IMR-90 (cell line): Measurements from ENCODE around the gene SCYL3. TPM values are rescaled to one million over a fixed set of nuclear protein-coding genes. Genes with fewer than 3 reads are reported as not detected.

Source experiments
- ATAC-seq: fragments of 200-7000 bp; cut with Tn5 transposase; 2 replicates; pipeline ENCODE4 v1.9.1; 2020; ENCODE audit warnings: low read depth, mild to moderate bottlenecking, moderate library complexity
- BruUV-seq: library from RNA; stranded (reverse); fragments of 400-500 nt; replicated peaks from 2 replicates; lab custom pipeline; 2021; lab: Mats Ljungman, UMichigan
- CTCF ChIA-PET: fragments of 300-600 bp; formaldehyde crosslinking; extraction: SDS; loops from one replicate; lab custom pipeline; 2021; ENCODE audit warnings: antibody characterized with exemption; lab: Yijun Ruan, JAX
- POLR2A ChIA-PET: fragments of 300-600 bp; sonication (Branson Sonifier 250); formaldehyde crosslinking; loops from one replicate; lab custom pipeline; 2022; ENCODE audit warnings: antibody characterized with exemption; ENCODE audit not compliant: unreplicated experiment; lab: Charles Lee
- DNase-seq: peaks from one replicate; pipeline ENCODE4 v3.0.0; 2013
- H2AFZ ChIP-seq: replicated peaks from 2 replicates; pipeline ENCODE3; 2013; ENCODE audit warnings: low read length, mild to moderate bottlenecking; ENCODE audit not compliant: poor library complexity
- H2AK5ac ChIP-seq: 2 replicates; pipeline ENCODE4 v1.6.1; 2013; ENCODE audit warnings: low read depth, low read length, inconsistent platforms
- H2AK9ac ChIP-seq: replicated peaks from 2 replicates; pipeline ENCODE3; 2013; ENCODE audit warnings: mild to moderate bottlenecking, low read depth, low read length, moderate library complexity; ENCODE audit not compliant: poor library complexity
- H2BK120ac ChIP-seq: 2 replicates; pipeline ENCODE4 v1.6.1; 2013; ENCODE audit warnings: low read depth, low read length, inconsistent platforms
- H2BK15ac ChIP-seq: 3 replicates; pipeline ENCODE4 v1.6.1; 2013; ENCODE audit warnings: low read depth, low read length, inconsistent platforms
- H2BK20ac ChIP-seq: 2 replicates; pipeline ENCODE4 v1.6.1; 2013; ENCODE audit warnings: low read depth, mild to moderate bottlenecking, inconsistent platforms, low read length, moderate library complexity
- H2BK5ac ChIP-seq: 2 replicates; pipeline ENCODE4 v1.6.1; 2013; ENCODE audit warnings: mild to moderate bottlenecking, low read depth, low read length, inconsistent platforms; ENCODE audit not compliant: poor library complexity, severe bottlenecking
- H3K14ac ChIP-seq: replicated peaks from 2 replicates; pipeline ENCODE4 v1.6.1; 2013; ENCODE audit warnings: low read depth, low read length, inconsistent platforms
- H3K18ac ChIP-seq: 2 replicates; pipeline ENCODE4 v1.6.1; 2013; ENCODE audit warnings: low read depth, low read length, control low read depth
- H3K23ac ChIP-seq: 2 replicates; pipeline ENCODE4 v1.6.1; 2013; ENCODE audit warnings: low read depth, low read length, inconsistent platforms
- H3K27ac ChIP-seq: 2 replicates; pipeline ENCODE4 v1.5.1; 2013; ENCODE audit warnings: mild to moderate bottlenecking, control low read depth, low read length; ENCODE audit not compliant: insufficient read depth
- H3K27me3 ChIP-seq: 2 replicates; pipeline ENCODE4 v1.6.1; 2013; ENCODE audit warnings: low read length; ENCODE audit not compliant: control insufficient read depth, insufficient read depth
- H3K36me3 ChIP-seq: 2 replicates; pipeline ENCODE4 v1.6.1; 2013; ENCODE audit warnings: low read length, mixed read lengths; ENCODE audit not compliant: control insufficient read depth, insufficient read depth
- H3K4ac ChIP-seq: 2 replicates; pipeline ENCODE4 v1.6.1; 2013; ENCODE audit warnings: low read depth, low read length, inconsistent platforms
- H3K4me1 ChIP-seq: 2 replicates; pipeline ENCODE4 v1.6.1; 2013; ENCODE audit warnings: low read length, mixed read lengths; ENCODE audit not compliant: control insufficient read depth, insufficient read depth
- H3K4me2 ChIP-seq: 2 replicates; pipeline ENCODE4 v1.6.1; 2013; ENCODE audit warnings: low read depth, mild to moderate bottlenecking, control low read depth, low read length, moderate library complexity
- H3K4me3 ChIP-seq: 2 replicates; pipeline ENCODE4 v1.5.1; 2013; ENCODE audit warnings: low read depth, mild to moderate bottlenecking, control low read depth, low read length, moderate library complexity; ENCODE audit not compliant: insufficient read depth
- H3K56ac ChIP-seq: 2 replicates; pipeline ENCODE4 v1.6.1; 2013; ENCODE audit warnings: low read length, inconsistent platforms; ENCODE audit not compliant: insufficient read depth; ENCODE audit errors: extremely low read depth
- H3K79me1 ChIP-seq, 2 experiments: 2 replicates each; pipeline ENCODE4 v1.6.1; 2013; ENCODE audit warnings: low read length in 2 of 2, inconsistent platforms in 1 of 2, low read depth in 1 of 2
- H3K9ac ChIP-seq: 2 replicates; pipeline ENCODE4 v1.6.1; 2013; ENCODE audit warnings: low read depth, low read length, control low read depth
- H3K9me1 ChIP-seq: 2 replicates; pipeline ENCODE4 v1.6.1; 2013; ENCODE audit warnings: low read length, inconsistent platforms; ENCODE audit not compliant: insufficient read depth
- H3K9me3 ChIP-seq: 2 replicates; pipeline ENCODE4 v1.6.1; 2013; ENCODE audit warnings: low read length; ENCODE audit not compliant: control insufficient read depth, insufficient read depth
- H4K20me1 ChIP-seq: 2 replicates; pipeline ENCODE4 v1.6.1; 2013; ENCODE audit warnings: low read length, inconsistent platforms; ENCODE audit not compliant: insufficient read depth
- H4K5ac ChIP-seq: 2 replicates; pipeline ENCODE4 v1.6.1; 2013; ENCODE audit warnings: mild to moderate bottlenecking, low read depth, low read length, control low read depth
- H4K8ac ChIP-seq, 2 experiments: 2 replicates each; pipeline ENCODE4 v1.6.1; 2013; ENCODE audit warnings: low read depth in 2 of 2, low read length in 2 of 2, control low read depth in 1 of 2, inconsistent platforms in 1 of 2
- H4K91ac ChIP-seq: 2 replicates; pipeline ENCODE4 v1.6.1; 2013; ENCODE audit warnings: low read depth, low read length, inconsistent platforms; ENCODE audit not compliant: insufficient read depth
- BHLHE40 ChIP-seq: fragments of 150-350 bp; IDR thresholded peaks from 2 replicates; pipeline ENCODE4 v1.6.1; 2016; ENCODE audit warnings: mild to moderate bottlenecking, low read depth, low read length
- CEBPB ChIP-seq: IDR thresholded peaks from 2 replicates; pipeline ENCODE4 v1.6.1; 2012; ENCODE audit warnings: low read depth, low read length, improper control_type of control experiment
- CHD1 ChIP-seq: IDR thresholded peaks from 2 replicates; pipeline ENCODE4 v1.6.1; 2012; ENCODE audit warnings: low read depth, low read length, improper control_type of control experiment
- CTCF ChIP-seq: conservative IDR thresholded peaks from 2 replicates; pipeline ENCODE4 v1.5.1; 2012; ENCODE audit warnings: mild to moderate bottlenecking, low read depth, low read length, improper control_type of control experiment
- ELK1 ChIP-seq: fragments of 150-350 bp; IDR thresholded peaks from 2 replicates; pipeline ENCODE4 v1.6.1; 2016; ENCODE audit warnings: low read depth, mild to moderate bottlenecking, low read length, moderate library complexity, borderline replicate concordance
- FOS ChIP-seq: fragments of 150-350 bp; IDR thresholded peaks from 2 replicates; pipeline ENCODE4 v1.6.1; 2016; ENCODE audit warnings: low read depth, low read length
- MAFK ChIP-seq: IDR thresholded peaks from 2 replicates; pipeline ENCODE4 v1.6.1; 2012; ENCODE audit warnings: low read depth, low read length, improper control_type of control experiment
- MAZ ChIP-seq: IDR thresholded peaks from 2 replicates; pipeline ENCODE4 v1.6.1; 2012; ENCODE audit warnings: low read depth, mild to moderate bottlenecking, low read length, improper control_type of control experiment, moderate library complexity, borderline replicate concordance
- MXI1 ChIP-seq: IDR thresholded peaks from 2 replicates; pipeline ENCODE4 v1.6.1; 2012; ENCODE audit warnings: low read depth, mild to moderate bottlenecking, low read length, moderate library complexity, borderline replicate concordance
- NFE2L2 ChIP-seq: fragments of 150-350 bp; IDR thresholded peaks from 2 replicates; pipeline ENCODE4 v1.6.1; 2016; ENCODE audit warnings: low read depth, mild to moderate bottlenecking, low read length
- POLR2A ChIP-seq: IDR thresholded peaks from 2 replicates; pipeline ENCODE4 v1.6.1; 2012; ENCODE audit warnings: mild to moderate bottlenecking, low read depth, low read length
- RAD21 ChIP-seq: IDR thresholded peaks from 2 replicates; pipeline ENCODE4 v1.6.1; 2012; ENCODE audit warnings: low read length, improper control_type of control experiment
- RCOR1 ChIP-seq: IDR thresholded peaks from 2 replicates; pipeline ENCODE4 v1.6.1; 2012; ENCODE audit warnings: mild to moderate bottlenecking, low read length, improper control_type of control experiment; ENCODE audit not compliant: insufficient replicate concordance
- RFX5 ChIP-seq: IDR thresholded peaks from 2 replicates; pipeline ENCODE4 v1.8.0; 2012; ENCODE audit warnings: low read depth, mild to moderate bottlenecking, low read length, moderate library complexity
- SMC3 ChIP-seq: fragments of 150-350 bp; IDR thresholded peaks from 2 replicates; pipeline ENCODE4 v1.6.1; 2016; ENCODE audit warnings: low read depth, mild to moderate bottlenecking, antibody characterized with exemption, low read length, moderate library complexity
- USF2 ChIP-seq: fragments of 150-350 bp; IDR thresholded peaks from 2 replicates; pipeline ENCODE4 v1.6.1; 2017; ENCODE audit warnings: mild to moderate bottlenecking, antibody characterized with exemption, low read length, low read depth
- WGBS, 2 experiments: methylation state at CpG; one replicate each; pipeline versions ENCODE4 v1.1.5 to v1.1.7; 2013; ENCODE audit warnings: missing lambda C conversion rate in 2 of 2; ENCODE audit not compliant: insufficient read length in 1 of 2; ENCODE audit errors: extremely low coverage in 2 of 2; 5-methylcytosine and 5-hydroxymethylcytosine counted together
- dilution Hi-C: fragments of 300-500 bp; cut with HindIII; formaldehyde crosslinking; loops from one replicate; pipeline ENCODE4 v1.14.3; 2018; ENCODE audit warnings: low sequenced_read_pairs; ENCODE audit not compliant: unreplicated experiment
- in situ Hi-C: fragments of 300-500 bp; cut with MboI; formaldehyde crosslinking; loops from 3 replicates; pipeline ENCODE4 v1.14.3; 2019; ENCODE audit warnings: low sequenced_read_pairs, inconsistent platforms, mixed read lengths
- intact Hi-C: fragments of 100-400 bp; cut with micrococcal nuclease; formaldehyde crosslinking; loops from 2 replicates; pipeline ENCODE4 v1.10.0; 2022
- polyA plus RNA-seq, 3 experiments: library from polyadenylated mRNA; depleted of rRNA; stranded (reverse); fragments of >200 nt; gene quantifications; 2 replicates each; pipeline ENCODE4 v1.2.3, GENCODE V29; 2012; ENCODE audit warnings: low replicate concordance in 1 of 3
- total RNA-seq: library from RNA; depleted of rRNA; stranded (reverse); fragments of >200 nt; gene quantifications from 2 replicates; pipeline ENCODE4 v1.2.3, GENCODE V29; 2012

The SCYL3 gene
- total and polyA plus RNA-seq, 2 of the 4 experiments (the other 2 are of a cell fraction) = 3.9 to 8.4 TPM

GRCh38 chr1:169848456-169848855 is 45.2 kb downstream of the SCYL3 start:
- no peak overlapping the region for H2BK120ac ChIP-seq
- no peak overlapping the region for H3K4ac ChIP-seq
- no peak overlapping the region for H2BK20ac ChIP-seq
- no peaks in the 10 kb centered on the region for H3K27me3 ChIP-seq
- no peaks in the 10 kb centered on the region for H3K4me1 ChIP-seq
- no peak for TF ChIP-seq BHLHE40
- no peak for TF ChIP-seq CTCF
- TF ChIP-seq RAD21 = no peak
- no peak for TF ChIP-seq FOS
- TF ChIP-seq POLR2A = no peak
- no peak for TF ChIP-seq NFE2L2
- TF ChIP-seq MAFK = no peak
- no peak for TF ChIP-seq RFX5
- no peak for TF ChIP-seq SMC3
- no peak for TF ChIP-seq RCOR1
- TF ChIP-seq CHD1 = no peak
- no peak for TF ChIP-seq MXI1
- no peak for TF ChIP-seq USF2
- no peak for TF ChIP-seq MAZ
- no peak for TF ChIP-seq CEBPB
- no peak for TF ChIP-seq ELK1
- H3K4me2 ChIP-seq = no peak overlapping the region
- in situ Hi-C loops = no loop called here
- ChIA-PET POLR2A (no interaction called here), CTCF (no interaction called here)
- H4K8ac ChIP-seq = no peak overlapping the region
- DNase-seq (no peak), ATAC-seq (no peak)
- H3K4me3 ChIP-seq = no peak overlapping the region
- no peaks in the 10 kb centered on the region for H3K9me3 ChIP-seq
- H4K20me1 ChIP-seq = no peaks in the 10 kb centered on the region
- WGBS, 2 experiments = no CpG with 5 or more reads among the region's 2 CpGs
- peaks cover 2 to 4% of the 10 kb centered on the region in 2 experiments; a peak in 1 of 4 replicates for H3K79me1 ChIP-seq
- H3K9ac ChIP-seq = no peak overlapping the region
- no TSS peak for BruUV-seq
- no peak overlapping the region for H2BK5ac ChIP-seq
- H3K23ac ChIP-seq = no peak overlapping the region
- H3K18ac ChIP-seq = no peak overlapping the region
- H3K14ac ChIP-seq = no peak overlapping the region
- no peak overlapping the region for H2AK9ac ChIP-seq
- no peaks in the 10 kb centered on the region; the same call in 1 of the 2 replicates for H3K9me1 ChIP-seq
- H2AK5ac ChIP-seq = no peak overlapping the region
- H4K5ac ChIP-seq = no peak overlapping the region
- no peak overlapping the region for H4K91ac ChIP-seq
- H3K36me3 ChIP-seq = peaks cover 16% of the 10 kb centered on the region
- dilution Hi-C loops = no loop called here
- no peak overlapping the region for H2BK15ac ChIP-seq
- intact Hi-C loops = no loop called here
- H3K56ac ChIP-seq = no peak overlapping the region
- H2AFZ ChIP-seq = no peak overlapping the region
- no peak overlapping the region for H3K27ac ChIP-seq
